GM12873 (cell line): ENCODE results near the gene HSF2BP.

Source experiments
- CTCF ChIP-seq: IDR thresholded peaks from 2 replicates; pipeline ENCODE4 v1.5.1; 2012; ENCODE audit warnings: low read depth, mild to moderate bottlenecking, moderate library complexity, low read length, control low read depth; ENCODE audit not compliant: insufficient read depth; ENCODE audit errors: missing control alignments

The HSF2BP gene

GRCh38 chr21:43665879-43666278, 6.6 kb upstream of the HSF2BP start:
- TF ChIP-seq CTCF = no peak

- no peak for TF ChIP-seq CTCF
Observed at GRCh38 chr21:43664358-43664757, 5.1 kb upstream of the HSF2BP start.

GRCh38 chr21:43663033-43663432, 3.7 kb upstream of the HSF2BP start:
- no peak for TF ChIP-seq CTCF

- no peak for TF ChIP-seq CTCF
Observed at GRCh38 chr21:43662286-43662685, 3.0 kb upstream of the HSF2BP start.

GRCh38 chr21:43658769-43659135, 536 bp downstream of the HSF2BP start:
- TF ChIP-seq CTCF = no peak

DNA sequence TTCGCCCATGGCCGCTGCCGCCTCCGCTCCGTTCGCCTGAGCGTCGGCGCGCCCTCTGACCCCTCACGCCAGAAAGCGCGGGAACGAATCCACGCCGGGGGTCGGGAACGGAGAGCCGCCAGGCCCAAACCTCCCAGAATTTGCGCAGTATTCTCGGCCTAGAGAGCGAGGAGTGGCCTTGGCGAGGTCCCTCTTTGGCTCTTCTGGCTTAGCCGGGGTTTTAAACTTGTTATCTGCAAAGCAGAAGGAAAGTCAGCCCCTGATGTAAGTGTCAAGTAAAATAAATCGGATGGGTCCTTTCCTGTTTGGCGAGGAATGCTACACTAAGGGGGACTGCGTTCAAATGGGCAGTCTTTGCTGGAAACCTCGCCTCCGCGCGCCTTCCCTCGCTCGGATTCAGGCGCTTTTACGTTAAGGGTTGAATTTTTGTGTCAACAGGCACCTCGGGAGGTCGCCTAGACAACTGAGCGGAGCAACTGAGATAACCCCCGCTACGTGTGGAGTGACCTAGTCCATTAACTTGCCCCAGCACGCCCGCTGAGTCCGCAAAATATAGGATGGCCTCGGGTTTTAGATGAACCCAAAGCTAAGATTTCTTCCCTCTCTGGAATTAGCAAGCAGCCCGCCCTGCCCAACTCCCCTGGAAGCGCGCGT, 1.1 kb downstream of the HSF2BP start:
- no peak for TF ChIP-seq CTCF

- TF ChIP-seq CTCF = no peak
Observed at GRCh38 chr21:43657355-43658087, 1.8 kb downstream of the HSF2BP start.
